ENCODE results near the gene BLNK. TPM values are rescaled to one million over a fixed set of nuclear protein-coding genes. Genes with fewer than 3 reads are reported as not detected.

BLNK gene
- polyA plus RNA-seq, 1 of the 3 experiments (the other 2 are of a cell fraction), result not detected

GRCh38 chr10:96235326-96236089 is 35.9 kb downstream of the BLNK start:
- Histone ChIP-seq H3K79me2 (ENCODE audit: insufficient read depth) (no peaks in the 10 kb centered on the region), H3K27ac (ENCODE audit: low read depth in 2 of 2, low read length in 1 of 2) (no peak overlapping the region), H2AFZ (ENCODE audit: low read depth) (no peak overlapping the region), H3K27me3 (ENCODE audit: insufficient read depth) (peaks cover 4% of the 10 kb centered on the region; the same call in 1 of the 2 replicates), H3K9ac (no peak overlapping the region), H3K4me3 (ENCODE audit: low read depth in 2 of 2, low read length in 1 of 2) (no peak overlapping the region), H3F3A (replicated peaks; ENCODE audit: insufficient read depth) (no peaks in the 10 kb centered on the region), H3K4me2 (no peak overlapping the region), H3K9me2 (no peaks in the 10 kb centered on the region), H4K20me1 (ENCODE audit: insufficient read depth) (no peaks in the 10 kb centered on the region), H3K9me3 (no peaks in the 10 kb centered on the region), H3K4me1 (ENCODE audit: control insufficient read depth in 1 of 2, insufficient read depth in 2 of 2, low read depth in 1 of 2, low read length in 1 of 2) (no peaks in the 10 kb centered on the region; a peak in 1 of 4 replicates), H3K36me3 (replicated peaks in 1 of 2; ENCODE audit: control insufficient read depth in 1 of 2, insufficient read depth in 2 of 2, low read length in 1 of 2) (no peaks in the 10 kb centered on the region)
- TF ChIP-seq CTCF (IDR thresholded peaks at IDR 0.05) (no peak), USF1 (IDR thresholded peaks at IDR 0.05; ENCODE audit: borderline replicate concordance, low read depth) (no peak), MAX (IDR thresholded peaks at IDR 0.05; ENCODE audit: low read depth) (no peak), SMC3 (IDR thresholded peaks at IDR 0.05; ENCODE audit: low read depth, low read length) (no peak), PBX3 (IDR thresholded peaks at IDR 0.05) (no peak), RCOR1 (IDR thresholded peaks at IDR 0.05; ENCODE audit: low read length) (no peak), GATA2 (CRISPR knock-in tag; IDR thresholded peaks at IDR 0.05) (no peak), RAD21 (IDR thresholded peaks at IDR 0.05; ENCODE audit: low read length) (no peak), RXRA (IDR thresholded peaks at IDR 0.05; ENCODE audit: borderline replicate concordance, low read depth) (no peak), EZH2phosphoT487 (IDR thresholded peaks at IDR 0.05; ENCODE audit: borderline replicate concordance, low read depth) (no peak), FOSL2 (IDR thresholded peaks at IDR 0.05; ENCODE audit: borderline replicate concordance, low read depth) (no peak), FOXJ3 (CRISPR knock-in tag; IDR thresholded peaks at IDR 0.05) (no peak), SIN3A (IDR thresholded peaks at IDR 0.05; ENCODE audit: borderline replicate concordance, low read depth, low read length) (no peak), TEAD4 (IDR thresholded peaks at IDR 0.05; ENCODE audit: borderline replicate concordance, insufficient read depth) (no peak), EP300 (IDR thresholded peaks at IDR 0.05; ENCODE audit: borderline replicate concordance in 1 of 2, low read depth in 1 of 2, low read length in 1 of 2) (no peak)
- no peak for DNase-seq
- 49% methylated on average over 8 of the region's 8 CpGs for WGBS (ENCODE audit: low lambda C conversion rate)
- CTCF ChIA-PET, result interaction anchor here (0.6 to 1.4 kb wide), 2 partner anchors 52 to 57 kb away, joined by 3 to 4 read pairs; no protein-coding TSS in a partner anchor
- POLR2A ChIA-PET, result no interaction called here

Data from SK-N-SH (cell line).